ENCODE data around the gene RUNX1. TPM values are rescaled to one million over a fixed set of nuclear protein-coding genes. Genes with fewer than 3 reads are reported as not detected.

RUNX1 gene
- total RNA-seq, 4 donors from 2014 or later, result 2.9 to 18.7 (median 7.7) TPM

- no peaks in the 10 kb centered on the region for H3K4me1 ChIP-seq
- TF ChIP-seq POLR2A (IDR thresholded peaks at IDR 0.05), result no peak
- no peak for TF ChIP-seq CTCF (IDR thresholded peaks at IDR 0.05)
Measured at GRCh38 chr21:34983680-34984086, 65.4 kb downstream of the RUNX1 start.

GRCh38 chr21:34981791-34982190 is 67.3 kb downstream of the RUNX1 start:
- TF ChIP-seq CTCF (IDR thresholded peaks at IDR 0.05), result no peak
- no peak for TF ChIP-seq POLR2A (IDR thresholded peaks at IDR 0.05)
- no peak overlapping the region for H3K4me3 ChIP-seq (replicated peaks in 1 of 3)
- H3K9me3 ChIP-seq, result no peaks in the 10 kb centered on the region
- no peaks in the 10 kb centered on the region for H3K4me1 ChIP-seq
- no peaks in the 10 kb centered on the region for H3K36me3 ChIP-seq
- intact Hi-C loops (cut with DNase I), result no loop called here
- 95 to 96% methylated on average over 7 of the region's 7 CpGs for WGBS, 2 donors
- no peaks in the 10 kb centered on the region for H3K27me3 ChIP-seq
- DNase-seq, result no peak
- no peak overlapping the region for H3K27ac ChIP-seq

More at GRCh38 chr21:34983680-34984086, 65.4 kb downstream of the RUNX1 start:
- H3K27ac ChIP-seq, result no peak overlapping the region
- intact Hi-C loops (cut with DNase I), result no loop called here
- no peaks in the 10 kb centered on the region for H3K27me3 ChIP-seq
- H3K4me3 ChIP-seq (replicated peaks in 1 of 3), result no peak overlapping the region
- DNase-seq, result no peak
- H3K36me3 ChIP-seq, result no peaks in the 10 kb centered on the region
- no peaks in the 10 kb centered on the region for H3K9me3 ChIP-seq

GRCh38 chr21:34980423-34981115 is 68.5 kb downstream of the RUNX1 start:
- no peaks in the 10 kb centered on the region for H3K9me3 ChIP-seq
- no peak overlapping the region for H3K4me3 ChIP-seq (replicated peaks in 1 of 3)
- 70 to 72% methylated on average over 8 of the region's 8 CpGs for whole genome bisulfite sequencing, 2 donors
- intact Hi-C loops (cut with DNase I), result no loop called here
- no peak overlapping the region for H3K27ac ChIP-seq
- no peak for DNase-seq
- no peaks in the 10 kb centered on the region for H3K27me3 ChIP-seq
- H3K4me1 ChIP-seq, result no peaks in the 10 kb centered on the region
- no peaks in the 10 kb centered on the region for H3K36me3 ChIP-seq
- TF ChIP-seq POLR2A (IDR thresholded peaks at IDR 0.05), result no peak
- no peak for TF ChIP-seq CTCF (IDR thresholded peaks at IDR 0.05)

- Histone ChIP-seq H3K36me3 (no peaks in the 10 kb centered on the region), H3K4me1 (no peaks in the 10 kb centered on the region), H3K27ac (no peak overlapping the region), H3K27me3 (no peaks in the 10 kb centered on the region), H3K9me3 (no peaks in the 10 kb centered on the region), H3K4me3 (replicated peaks in 1 of 3) (no peak overlapping the region)
- DNase-seq, result no peak
- TF ChIP-seq POLR2A (IDR thresholded peaks at IDR 0.05) (no peak), CTCF (IDR thresholded peaks at IDR 0.05) (no peak)
- intact Hi-C loops (cut with DNase I), result no loop called here
- 81 to 83% methylated on average over 4 of the region's 4 CpGs for WGBS, 2 donors
Measured at GRCh38 chr21:34979383-34979782, 69.7 kb downstream of the RUNX1 start.

- no peaks in the 10 kb centered on the region for H3K27me3 ChIP-seq
- WGBS, 2 donors, result 96 to 100% methylated on average over 1 of the region's 1 CpG
Measured at GRCh38 chr21:34977333-34977732, 71.8 kb downstream of the RUNX1 start.

More at GRCh38 chr21:34977333-34977732, 71.8 kb downstream of the RUNX1 start:
- no peak for DNase-seq
- no peak for TF ChIP-seq POLR2A (IDR thresholded peaks at IDR 0.05)
- no peak for TF ChIP-seq CTCF (IDR thresholded peaks at IDR 0.05)
- intact Hi-C loops (cut with DNase I), result no loop called here
- no peak overlapping the region for H3K4me3 ChIP-seq (replicated peaks in 1 of 3)
- H3K27ac ChIP-seq, result no peak overlapping the region
- no peaks in the 10 kb centered on the region for H3K4me1 ChIP-seq
- H3K36me3 ChIP-seq, result no peaks in the 10 kb centered on the region
- H3K9me3 ChIP-seq, result no peaks in the 10 kb centered on the region
